ENCODE measurements around the gene CAB39. TPM values are rescaled to one million over a fixed set of nuclear protein-coding genes. Genes with fewer than 3 reads are reported as not detected.
A peak's percentile ranks its signal among the peaks of the same experiment; 100 is the strongest.

The CAB39 gene
- total and polyA plus RNA-seq, 2 of the 8 experiments (the other 6 are each of a cell fraction or from before 2014, with no cell fraction given) = 16.4 to 50.5 TPM

DNA sequence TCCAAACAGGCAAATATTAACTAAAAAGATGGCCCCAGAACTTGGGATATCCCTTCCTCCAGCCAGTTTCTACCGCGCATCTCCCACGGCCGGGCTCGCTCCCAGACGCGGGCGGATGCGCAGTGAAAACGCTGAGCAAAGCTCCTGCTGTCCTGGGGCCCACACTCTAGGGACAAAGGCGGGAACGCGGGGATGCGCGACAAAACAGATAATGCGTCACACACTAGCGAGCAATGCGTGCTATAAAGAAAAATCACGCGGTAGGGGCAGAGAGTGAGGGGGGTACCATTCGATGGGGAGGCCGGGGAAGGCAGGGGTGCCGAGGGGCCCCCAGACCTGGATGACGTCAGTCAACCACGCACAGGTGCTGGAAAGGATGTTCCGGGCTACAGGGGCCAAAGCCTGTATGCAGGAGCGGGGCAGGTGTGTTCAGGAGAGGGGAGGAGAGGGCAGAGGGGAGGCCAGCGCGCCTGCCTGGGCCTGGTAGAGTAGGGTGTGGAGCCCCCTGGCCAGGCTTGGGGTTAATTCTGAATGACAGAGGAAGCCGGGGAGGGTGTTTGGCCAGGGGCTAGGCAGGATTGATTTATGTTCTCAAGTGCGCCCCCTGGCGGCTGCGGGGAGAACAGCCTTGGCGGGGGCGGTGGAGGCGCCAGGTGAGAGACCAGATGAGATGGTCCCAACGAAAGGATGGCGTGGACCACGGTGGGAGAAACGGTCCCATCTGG is 137.2 kb downstream of the CAB39 start:
- peak overlapping the region; percentile 72; the same call in 1 of the 2 replicates for H2BK12ac ChIP-seq (ENCODE audit: low read depth, low read length)
- TF ChIP-seq SP1 (IDR thresholded peaks at IDR 0.05; ENCODE audit: low read depth, low read length) = peak; percentile 55; the same call in 1 of the 2 replicates
- TF ChIP-seq SRF (IDR thresholded peaks at IDR 0.05; ENCODE audit: low read depth, low read length) = no peak
- TF ChIP-seq USF2 (IDR thresholded peaks at IDR 0.05; ENCODE audit: low read length) = no peak
- TF ChIP-seq BACH1 (IDR thresholded peaks at IDR 0.05; ENCODE audit: low read length) = no peak
- no peak for TF ChIP-seq ATF3 (IDR thresholded peaks at IDR 0.05; ENCODE audit: insufficient read depth, low read depth, low read length)
- no peak for TF ChIP-seq GTF2F1 (IDR thresholded peaks at IDR 0.05; ENCODE audit: borderline replicate concordance, low read depth, low read length)
- no peak for TF ChIP-seq BRCA1 (IDR thresholded peaks at IDR 0.05; ENCODE audit: low read depth, low read length)
- TF ChIP-seq TAF1 (IDR thresholded peaks at IDR 0.05; ENCODE audit: low read depth, low read length) = 0 out of 2 replicates have a peak, but pooled peaks have one; percentile 12
- TF ChIP-seq GABPA (IDR thresholded peaks at IDR 0.05; ENCODE audit: borderline replicate concordance, insufficient read depth, low read length) = no peak
- no peak for TF ChIP-seq HDAC6 (IDR thresholded peaks at IDR 0.05; ENCODE audit: low read depth, low read length)

More for the DNA sequence above, 137.2 kb downstream of the CAB39 start:
- ChIA-PET POLR2A (ENCODE audit: partially characterized antibody) (interaction anchor here (0.7 to 3.3 kb wide), 4 partner anchors 9 to 137 kb away, joined by 3 to 17 read pairs (median 4); no protein-coding TSS in a partner anchor), CTCF (ENCODE audit: partially characterized antibody) (interaction anchor here (0.7 to 6.7 kb wide), 40 partner anchors 9 to 280 kb away, joined by 3 to 86 read pairs (median 5); partner anchors contain the start of genes GPR55, ITM2C and SPATA3)
- no peak overlapping the region for H4K5ac ChIP-seq (ENCODE audit: insufficient read length, low read depth, low read length)
- no peaks in the 10 kb centered on the region for H4K20me1 ChIP-seq (replicated peaks in 1 of 2; ENCODE audit: control insufficient read depth in 1 of 2, insufficient read depth in 2 of 2, low read length in 2 of 2)
- H3K23ac ChIP-seq (ENCODE audit: insufficient read length) = no peak overlapping the region
- peak overlapping the region; percentile 46; the same call in 1 of the 2 replicates for H2BK15ac ChIP-seq (ENCODE audit: low read length)
- H2BK20ac ChIP-seq (ENCODE audit: low read length) = peak overlapping the region; percentile 95; the same call in 1 of the 2 replicates
- H3K4me2 ChIP-seq (ENCODE audit: insufficient read depth in 1 of 2, low read depth in 2 of 2, low read length in 2 of 2) = peak overlapping the region in 1 of 2 experiments; percentile 0; a peak in 1 of 4 replicates
- H3K79me1 ChIP-seq (ENCODE audit: low read depth, low read length) = no peaks in the 10 kb centered on the region
- peaks cover 0 to 5% (median 0%) of the 10 kb centered on the region in 4 experiments; a peak in 1 of 7 replicates for H3K4me1 ChIP-seq (replicated peaks in 1 of 4; ENCODE audit: control insufficient read depth in 3 of 4, insufficient read depth in 4 of 4, low read length in 3 of 4)
- H3K27ac ChIP-seq (ENCODE audit: low read depth, low read length) = no peak overlapping the region
- H3K9ac ChIP-seq (replicated peaks in 1 of 4; ENCODE audit: extremely low read depth in 1 of 4, low read depth in 3 of 4, low read length in 3 of 4) = no peak overlapping the region
- H2AK5ac ChIP-seq (ENCODE audit: low read depth, low read length) = 0 out of 2 replicates have a peak overlapping the region, but pooled peaks have one; percentile 39
- no peak overlapping the region for H2BK5ac ChIP-seq (ENCODE audit: low read depth, low read length)
- H3K23me2 ChIP-seq (ENCODE audit: low read depth, low read length) = 0 out of 2 replicates have a peak, but pooled peaks cover 2% of the 10 kb centered on the region
- no peak overlapping the region for H3K4ac ChIP-seq (replicated peaks; ENCODE audit: insufficient read length, low read depth, low read length)
- peak overlapping the region; percentile 60; the same call in 1 of the 2 replicates for H3K18ac ChIP-seq (ENCODE audit: extremely low read depth, low read length)
- H3K9me3 ChIP-seq (ENCODE audit: insufficient read depth in 2 of 2, low read depth in 1 of 2, low read length in 1 of 2) = peaks cover 0 to 2% of the 10 kb centered on the region in 2 experiments; a peak in 1 of 4 replicates
- H3K79me2 ChIP-seq (ENCODE audit: control insufficient read depth in 1 of 2, insufficient read depth in 2 of 2, low read length in 2 of 2) = no peaks in the 10 kb centered on the region
- FAIRE-seq = peak; percentile 32
- no peaks in the 10 kb centered on the region; a peak in 1 of 7 replicates for H3K27me3 ChIP-seq (replicated peaks in 1 of 4; ENCODE audit: control insufficient read depth in 3 of 4, extremely low read depth in 1 of 4, insufficient read depth in 3 of 4, low read length in 3 of 4)
- H2AFZ ChIP-seq (ENCODE audit: low read length) = peak overlapping the region; percentile 93; the same call in 1 of the 2 replicates
- H3K36me3 ChIP-seq (ENCODE audit: control insufficient read depth in 2 of 4, insufficient read depth in 4 of 4, low read length in 3 of 4) = no peaks in the 10 kb centered on the region
- H3K14ac ChIP-seq (ENCODE audit: insufficient read length) = no peak overlapping the region
- no peak overlapping the region for H3K4me3 ChIP-seq (ENCODE audit: extremely low read depth in 1 of 4, insufficient read depth in 2 of 4, low read depth in 3 of 4, low read length in 4 of 4)
- H3K56ac ChIP-seq (replicated peaks; ENCODE audit: insufficient read length, low read depth, low read length) = no peak overlapping the region
- DNase-seq (ENCODE audit: low read depth in 1 of 2, low spot score in 2 of 2) = peak; percentile 58 to 99
- H4K8ac ChIP-seq (ENCODE audit: extremely low read depth, insufficient read depth, low read length) = no peak overlapping the region
- H2BK120ac ChIP-seq (replicated peaks; ENCODE audit: low read depth, low read length) = no peak overlapping the region
- 59% methylated on average over 40 of the region's 40 CpGs; no CpG with 5 or more reads in 1 of the 2 experiments for WGBS, 2 experiments (ENCODE audit: extremely low coverage in 1 of 2, insufficient coverage in 1 of 2, insufficient read length in 1 of 2, insufficient replicate concordance in 2 of 2, low coverage in 1 of 2, low lambda C conversion rate in 2 of 2, missing lambda C conversion rate in 1 of 2)
- peak overlapping the region; percentile 83 for H4K91ac ChIP-seq (replicated peaks; ENCODE audit: insufficient read length, low read length)

Data from H1 (cell line).